ENCODE measurements around the gene KLHL29.
"Not testable (repeated sequence)": the region's sequence is repeated elsewhere in the genome, so short reads cannot be mapped to it uniquely, and the experiment has no call there.

Gene KLHL29

GRCh38 chr2:23384551-23385343, at the start of gene KLHL29:
TSS of gene KLHL29 (plus strand) at chr2:23385179. CDS start at chr2:23562197, 177,018 bp downstream.
- no peak for DNase-seq (ENCODE audit: low read depth, low spot score)

GRCh38 chr2:23335550-23335949, 49.4 kb upstream of the KLHL29 start:
- no peak for DNase-seq (ENCODE audit: low read depth, low spot score)

GRCh38 chr2:23342075-23342474, 42.9 kb upstream of the KLHL29 start:
- DNase-seq (ENCODE audit: low read depth, low spot score): no peak

DNA sequence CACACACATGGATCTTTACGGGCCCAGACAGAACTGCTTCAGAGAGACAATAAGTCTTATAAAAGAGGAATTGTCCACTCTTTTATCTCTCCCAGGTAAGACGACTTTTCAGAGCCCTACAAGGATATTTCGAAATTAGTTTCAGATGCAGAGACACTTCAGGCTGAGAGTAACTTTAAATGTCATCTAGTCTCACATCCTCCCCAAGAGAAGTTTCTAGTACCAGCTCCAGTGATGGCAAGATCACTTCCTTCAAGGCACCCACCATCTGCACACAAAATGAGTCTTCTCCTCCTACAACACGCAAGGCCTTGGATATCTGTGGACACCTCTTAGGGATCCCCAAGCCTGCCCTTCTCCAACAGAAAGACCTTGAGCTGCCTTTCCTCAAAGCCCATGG, 39.0 kb upstream of the KLHL29 start:
- DNase-seq (ENCODE audit: low read depth, low spot score): no peak

GRCh38 chr2:23346781-23347180, 38.2 kb upstream of the KLHL29 start:
- no peak for DNase-seq (ENCODE audit: low read depth, low spot score)

DNA sequence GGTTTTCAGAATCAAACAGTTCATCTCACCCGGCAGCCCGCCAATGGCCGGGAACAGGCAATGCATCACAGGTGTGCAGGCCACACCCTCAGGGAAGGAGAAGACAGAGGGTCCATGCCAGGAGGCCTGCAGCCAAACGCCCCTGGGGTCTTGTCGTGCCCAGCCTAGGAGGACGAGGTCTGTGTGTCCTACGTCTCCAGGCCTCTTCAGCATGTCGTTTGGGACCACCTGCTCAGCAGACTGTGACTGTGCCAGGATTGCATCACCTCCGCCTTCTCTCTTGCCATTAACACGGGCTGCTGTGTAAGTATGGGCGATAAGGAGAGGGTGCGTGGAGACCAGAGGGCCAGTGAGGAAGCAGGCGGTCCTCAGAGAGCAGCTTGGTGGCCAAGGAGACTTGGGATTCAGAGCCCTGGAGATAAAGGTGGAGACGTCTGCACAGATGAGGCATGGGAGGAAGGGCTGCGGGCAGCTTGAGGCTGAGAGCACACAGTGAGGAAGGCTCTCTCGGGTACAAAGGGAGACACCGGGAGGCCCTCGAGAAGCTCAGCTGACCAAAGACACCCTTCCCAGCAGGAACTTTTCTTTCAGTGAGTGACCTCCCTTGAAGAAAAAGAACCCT, 37.4 kb upstream of the KLHL29 start:
- DNase-seq (ENCODE audit: low read depth, low spot score): no peak

DNA sequence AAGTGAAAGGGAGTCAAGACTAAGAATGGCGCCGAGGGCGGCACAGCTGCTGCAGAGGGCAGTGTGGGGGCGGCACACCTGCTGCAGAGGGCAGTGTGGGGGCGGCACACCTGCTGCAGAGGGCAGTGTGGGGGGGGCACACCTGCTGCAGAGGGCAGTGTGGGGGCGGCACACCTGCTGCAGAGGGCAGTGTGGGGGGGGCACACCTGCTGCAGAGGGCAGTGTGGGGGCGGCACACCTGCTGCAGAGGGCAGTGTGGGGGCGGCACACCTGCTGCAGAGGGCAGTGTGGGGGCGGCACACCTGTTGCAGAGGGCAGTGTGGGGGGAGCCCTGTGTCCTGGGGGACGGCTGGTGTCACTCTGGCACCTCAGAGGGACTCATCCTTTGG, 36.9 kb upstream of the KLHL29 start:
- DNase-seq (ENCODE audit: low read depth, low spot score): not testable (repeated sequence)

GRCh38 chr2:23349508-23349907, 35.5 kb upstream of the KLHL29 start:
- no peak for DNase-seq (ENCODE audit: low read depth, low spot score)

DNA sequence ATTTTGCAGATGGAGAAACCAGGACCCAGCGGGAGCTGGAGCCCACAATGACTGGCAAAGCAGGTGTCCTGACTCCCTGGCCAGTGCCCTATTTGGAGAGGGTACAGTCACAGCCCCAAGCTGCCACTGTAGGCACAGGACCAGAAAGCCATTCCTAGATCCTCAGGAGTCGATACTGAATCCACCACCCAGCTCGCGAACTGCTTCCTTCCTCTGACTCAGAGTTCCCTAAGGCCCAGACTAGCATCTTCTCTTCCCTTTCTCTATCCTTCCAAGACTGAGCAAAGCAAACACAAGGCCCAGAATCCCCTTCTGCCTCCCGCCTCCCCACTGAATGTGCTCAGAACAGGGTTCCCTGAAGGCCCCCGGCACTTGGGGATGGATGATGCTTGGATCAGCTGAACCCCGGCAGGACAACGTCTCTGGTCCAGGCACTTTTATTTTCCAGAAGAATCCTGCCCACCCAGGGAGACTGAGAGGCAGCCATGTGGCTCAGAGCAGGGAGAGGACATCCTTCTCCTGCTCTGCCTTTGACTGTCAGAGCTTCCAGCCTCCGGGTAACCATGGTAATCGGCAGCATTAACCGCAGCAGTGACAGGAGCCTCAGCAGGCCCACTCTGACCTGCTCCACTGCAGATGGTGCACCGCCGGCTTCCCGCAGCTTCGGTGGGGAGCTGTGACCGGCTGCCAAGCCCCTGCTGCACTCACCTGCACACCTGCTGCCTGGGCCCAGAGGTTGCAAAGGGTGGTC, 34.8 kb upstream of the KLHL29 start:
- DNase-seq (ENCODE audit: low read depth, low spot score): no peak

DNA sequence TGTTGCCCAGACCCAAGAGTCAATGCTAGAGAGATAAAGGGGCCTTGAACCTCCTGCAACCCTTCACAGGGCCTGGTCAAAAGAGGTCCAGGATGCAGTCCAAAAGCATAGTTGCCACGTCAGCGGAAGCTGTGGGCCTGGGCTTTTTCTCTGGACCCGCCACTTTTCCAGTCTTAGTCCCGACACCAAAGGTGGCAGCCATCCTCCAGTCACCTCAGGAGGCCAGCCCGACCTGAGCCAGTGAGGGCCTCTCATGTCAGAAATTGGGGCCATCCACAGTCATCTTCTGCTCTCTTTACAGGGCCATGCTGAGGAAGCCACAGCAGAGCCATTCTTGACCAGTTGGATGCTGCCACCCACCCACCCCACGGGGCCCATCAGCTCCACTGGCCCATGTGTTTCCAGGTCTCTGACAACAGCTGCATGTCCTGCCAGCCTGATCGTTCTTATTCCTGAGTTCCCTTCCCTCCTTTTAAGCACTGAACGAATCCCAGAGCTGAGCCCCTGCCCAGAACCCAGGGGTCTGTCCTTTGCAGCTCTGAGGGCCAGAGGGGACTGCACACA, 34.1 kb upstream of the KLHL29 start:
- no peak for DNase-seq (ENCODE audit: low read depth, low spot score)

DNA sequence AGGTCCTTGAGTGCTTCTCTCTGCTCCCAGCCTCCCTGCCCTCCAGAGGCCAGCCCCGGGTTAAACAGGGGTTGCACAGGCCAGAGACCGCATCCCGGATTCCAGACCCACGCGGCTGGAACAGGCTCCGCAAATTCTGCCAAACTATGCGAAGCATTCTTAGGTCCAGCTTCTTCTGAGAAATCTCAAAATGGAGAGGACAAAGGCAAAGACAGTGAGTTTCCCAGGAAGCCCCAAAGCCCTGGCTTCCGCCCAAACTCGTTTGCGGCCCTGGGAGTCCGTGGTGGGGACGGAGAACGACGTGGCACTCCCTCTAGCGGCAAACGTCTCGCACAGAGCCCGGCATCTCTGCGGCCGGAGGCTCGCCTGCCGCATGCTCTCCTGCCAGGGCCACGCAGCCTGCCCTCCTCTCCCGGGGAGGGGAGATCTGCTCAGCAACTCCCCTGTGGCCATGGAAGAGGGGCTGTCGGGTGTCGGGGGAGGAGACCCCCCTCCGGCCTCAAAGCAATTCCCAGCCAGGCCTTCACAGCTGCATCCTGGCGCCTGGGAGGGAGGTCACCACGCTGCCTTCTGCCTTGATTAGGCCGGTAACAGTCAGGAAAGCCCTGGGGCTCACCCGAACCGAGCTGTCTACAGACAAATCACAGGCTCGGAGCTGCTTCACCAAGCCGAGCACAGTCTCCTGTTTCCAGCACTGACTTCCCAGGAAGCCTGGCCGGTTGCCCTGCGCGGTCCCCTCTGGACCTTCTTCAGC, 33.4 kb upstream of the KLHL29 start:
- peak; percentile 58 for DNase-seq (ENCODE audit: low read depth, low spot score)

DNA sequence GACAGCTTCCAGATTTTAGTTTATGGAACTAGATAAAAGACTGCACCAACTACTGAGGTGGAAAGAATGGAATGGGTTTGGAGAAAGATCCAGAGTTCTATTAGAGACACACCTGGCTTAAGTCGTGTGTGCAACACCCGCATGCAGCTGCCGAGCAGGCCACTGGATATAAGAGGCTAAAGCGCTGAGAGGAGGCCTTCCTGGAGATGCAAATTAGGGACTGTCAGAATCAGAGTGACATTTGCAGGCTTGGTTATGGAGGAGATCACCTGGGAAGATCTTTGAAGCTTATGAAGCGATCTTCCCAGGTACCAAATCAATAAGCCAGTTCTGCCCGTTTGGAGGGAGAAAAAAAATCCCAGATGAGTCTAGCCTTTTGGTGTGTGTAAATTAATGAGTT, 30.4 kb upstream of the KLHL29 start:
- DNase-seq (ENCODE audit: low read depth, low spot score): no peak

DNA sequence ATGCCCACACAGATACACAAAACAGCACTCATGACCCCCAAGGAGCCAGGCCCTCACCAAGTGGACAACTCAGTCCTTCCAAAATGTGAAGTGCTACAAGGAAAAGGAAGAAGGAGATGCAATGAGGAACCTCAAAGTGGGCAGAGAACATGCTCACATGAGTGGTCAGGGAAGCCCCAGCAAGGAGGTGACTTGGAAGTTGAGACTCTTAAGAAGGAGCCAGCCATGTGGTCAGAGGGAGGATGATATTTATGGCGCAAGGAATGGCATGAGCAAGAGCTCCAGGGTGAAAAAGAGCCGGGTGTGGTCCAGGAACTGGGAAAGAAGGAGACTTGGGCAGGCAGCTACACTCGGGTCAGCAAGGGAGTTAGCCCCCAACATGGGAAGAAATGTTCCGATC, 30.0 kb upstream of the KLHL29 start:
- no peak for DNase-seq (ENCODE audit: low read depth, low spot score)

GRCh38 chr2:23356711-23357110, 28.3 kb upstream of the KLHL29 start:
- DNase-seq (ENCODE audit: low read depth, low spot score): no peak

GRCh38 chr2:23359631-23360567, 25.1 kb upstream of the KLHL29 start:
- DNase-seq (ENCODE audit: low read depth, low spot score): no peak

- DNase-seq (ENCODE audit: low read depth, low spot score): no peak
These were observed 24.3 kb upstream of the KLHL29 start for GRCh38 chr2:23360571-23361125.

DNA sequence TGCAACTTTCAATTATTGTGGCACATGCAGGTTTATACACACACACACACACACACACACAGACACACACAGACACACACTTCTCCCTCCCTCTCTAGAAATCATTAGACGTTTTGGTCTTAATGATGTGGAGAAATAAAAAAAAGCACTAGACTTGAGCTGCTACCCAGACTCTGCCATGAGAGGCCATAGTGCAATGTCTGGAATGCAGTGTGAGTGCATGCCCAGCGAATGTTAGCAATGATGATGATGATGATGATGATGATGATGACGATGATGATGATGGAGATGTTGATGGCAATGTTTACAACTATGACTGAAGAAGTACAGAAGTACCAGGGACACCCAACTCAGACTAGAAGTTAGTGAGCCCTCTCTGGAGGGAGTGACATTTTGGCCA, 23.8 kb upstream of the KLHL29 start:
- DNase-seq (ENCODE audit: low read depth, low spot score): no peak

GRCh38 chr2:23363268-23363667, 21.7 kb upstream of the KLHL29 start:
- no peak for DNase-seq (ENCODE audit: low read depth, low spot score)

GRCh38 chr2:23363831-23364230, 21.1 kb upstream of the KLHL29 start:
- no peak for DNase-seq (ENCODE audit: low read depth, low spot score)

DNA sequence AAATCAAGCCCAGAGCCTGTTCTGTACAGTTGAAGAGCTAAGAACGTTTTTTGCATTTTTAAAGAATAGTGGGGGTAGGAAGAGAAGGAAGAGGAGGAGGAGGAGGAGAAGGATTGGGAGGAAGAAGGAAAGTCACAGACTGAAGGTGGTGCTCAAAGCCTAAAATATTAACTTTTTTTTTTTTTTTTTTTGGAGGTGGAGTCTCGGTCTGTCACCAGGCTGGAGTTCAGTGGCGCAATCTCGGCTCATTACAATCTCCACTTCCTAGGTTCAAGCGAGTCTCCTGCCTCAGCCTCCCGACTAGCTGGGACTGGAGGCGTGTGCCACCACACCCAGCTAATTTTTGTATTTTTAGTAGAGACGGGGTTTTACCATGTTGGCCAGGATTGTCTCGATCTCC, 18.3 kb upstream of the KLHL29 start:
- DNase-seq (ENCODE audit: low read depth, low spot score): no peak
